Ramos (cell line): ENCODE measurements around the gene CDH4.

Source experiments
- in situ Hi-C: fragments of 300-500 bp; cut with MboI; formaldehyde crosslinking; loops from one replicate; pipeline ENCODE4 v1.14.3; 2022; ENCODE audit warnings: low sequenced_read_pairs; ENCODE audit not compliant: unreplicated experiment

CDH4 gene

GRCh38 chr20:61743606-61744005, 491.5 kb downstream of the CDH4 start:
- in situ Hi-C loops: no loop called here

- in situ Hi-C loops: no loop called here
Observed at GRCh38 chr20:61744691-61745396, 492.8 kb downstream of the CDH4 start.

GRCh38 chr20:61745397-61746146, 493.5 kb downstream of the CDH4 start:
- in situ Hi-C loops: no loop called here

- in situ Hi-C loops: no loop called here
Observed at GRCh38 chr20:61746147-61746646, 494.1 kb downstream of the CDH4 start.

GRCh38 chr20:61746781-61747180, 494.7 kb downstream of the CDH4 start:
- in situ Hi-C loops: no loop called here

GRCh38 chr20:61748376-61748775, 496.3 kb downstream of the CDH4 start:
- in situ Hi-C loops: no loop called here

- in situ Hi-C loops: no loop called here
Observed at GRCh38 chr20:61749406-61750075, 497.5 kb downstream of the CDH4 start.

GRCh38 chr20:61750093-61750492, 498.0 kb downstream of the CDH4 start:
- in situ Hi-C loops: no loop called here

- in situ Hi-C loops: no loop called here
Observed at GRCh38 chr20:61752576-61752975, 500.5 kb downstream of the CDH4 start.

GRCh38 chr20:61753316-61753942, 501.4 kb downstream of the CDH4 start:
- in situ Hi-C loops: no loop called here

GRCh38 chr20:61753987-61754956, 502.2 kb downstream of the CDH4 start:
- in situ Hi-C loops: no loop called here

GRCh38 chr20:61754976-61755778, 503.1 kb downstream of the CDH4 start:
- in situ Hi-C loops: no loop called here

GRCh38 chr20:61755971-61756845, 504.1 kb downstream of the CDH4 start:
- in situ Hi-C loops: no loop called here

GRCh38 chr20:61756966-61757677, 505.1 kb downstream of the CDH4 start:
- in situ Hi-C loops: no loop called here

- in situ Hi-C loops: no loop called here
Observed at GRCh38 chr20:61757678-61758563, 505.9 kb downstream of the CDH4 start.

- in situ Hi-C loops: no loop called here
Observed at GRCh38 chr20:61758564-61759200, 506.6 kb downstream of the CDH4 start.
